Erythroblast (primary cell): Measurements from ENCODE around the gene C3.
"Not testable (repeated sequence)": the region's sequence is repeated elsewhere in the genome, so short reads cannot be mapped to it uniquely, and the experiment has no call there.

ENCODE experiments used
- DNase-seq, 2 experiments: peaks; one replicate each; lab custom pipeline; 2025; lab: John Stamatoyannopoulos, UW
- GATA1 ChIP-seq: IDR thresholded peaks from 2 replicates; pipeline ENCODE4 v1.6.1; 2011; ENCODE audit warnings: low read depth, mild to moderate bottlenecking, control low read depth, low read length, moderate library complexity
- POLR2A ChIP-seq: IDR thresholded peaks from 2 replicates; pipeline ENCODE4 v1.6.1; 2011; ENCODE audit warnings: mild to moderate bottlenecking, low read length

The C3 gene

GRCh38 chr19:6720369-6721137 lies at the start of gene C3:
Gene C3, minus strand, starts transcription at chr19:6720650. Its CDS starts 61 bp downstream, at chr19:6720589.
- TF ChIP-seq POLR2A (no peak), GATA1 (no peak)
- no peak for DNase-seq

DNA sequence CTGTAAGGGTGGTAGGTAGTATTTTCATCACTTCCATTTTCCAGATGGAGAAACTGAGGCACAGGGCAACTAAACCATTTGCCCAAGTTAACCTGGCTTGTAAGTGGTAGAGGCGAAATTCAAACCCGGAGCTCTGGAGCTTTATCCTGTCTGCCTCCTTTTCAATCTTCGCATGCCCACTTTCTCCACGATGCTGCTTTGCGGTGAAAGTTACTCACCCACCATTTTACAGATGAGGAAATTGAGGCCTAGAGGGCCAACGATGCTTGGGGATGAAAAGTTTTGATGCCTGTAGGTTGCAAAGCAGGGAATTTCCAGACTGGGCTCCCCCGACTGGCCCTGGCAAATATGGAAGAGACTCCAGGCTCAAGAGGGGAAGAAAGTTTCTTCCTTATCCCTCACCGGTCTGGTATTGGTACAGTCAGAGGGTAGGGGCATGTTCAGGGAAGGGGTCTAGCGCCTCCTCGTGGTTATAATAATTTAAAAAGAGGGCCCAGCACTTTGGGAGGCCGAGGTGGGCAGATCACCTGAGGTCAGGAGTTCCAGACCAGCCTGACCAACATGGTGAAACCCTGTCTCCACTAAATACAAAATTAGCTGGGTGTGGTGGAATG lies 48.7 kb upstream of the C3 start:
- TF ChIP-seq POLR2A (no peak), GATA1 (no peak)
- peak; percentile 40 to 62 for DNase-seq

DNA sequence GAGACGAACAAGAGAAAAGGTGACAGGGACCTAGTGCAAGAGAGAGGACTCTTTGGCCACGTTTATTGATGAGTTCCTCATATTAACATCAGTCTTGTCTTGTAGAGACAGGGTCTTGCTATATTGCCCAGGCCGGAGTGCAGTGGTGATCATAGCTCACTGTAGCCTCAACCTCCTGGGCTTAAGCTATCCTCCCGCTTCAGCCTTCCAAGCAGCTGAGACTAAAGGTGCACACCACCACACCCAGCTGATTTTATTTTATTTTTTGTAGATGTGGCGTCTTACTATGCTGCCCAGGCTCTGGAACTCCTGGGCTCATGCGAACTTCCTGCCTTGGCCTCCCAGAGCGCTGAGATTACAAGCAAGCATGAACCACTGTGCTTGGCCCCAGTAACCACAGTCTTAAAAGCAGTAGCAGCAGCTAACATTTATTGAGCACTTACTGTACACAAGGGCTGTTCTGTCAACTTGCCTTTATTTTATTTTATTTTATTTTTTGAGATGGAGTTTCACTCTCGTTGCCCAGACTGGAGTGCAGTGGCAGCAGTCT lies 47.9 kb upstream of the C3 start:
- no peak for DNase-seq
- TF ChIP-seq GATA1 = no peak

DNA sequence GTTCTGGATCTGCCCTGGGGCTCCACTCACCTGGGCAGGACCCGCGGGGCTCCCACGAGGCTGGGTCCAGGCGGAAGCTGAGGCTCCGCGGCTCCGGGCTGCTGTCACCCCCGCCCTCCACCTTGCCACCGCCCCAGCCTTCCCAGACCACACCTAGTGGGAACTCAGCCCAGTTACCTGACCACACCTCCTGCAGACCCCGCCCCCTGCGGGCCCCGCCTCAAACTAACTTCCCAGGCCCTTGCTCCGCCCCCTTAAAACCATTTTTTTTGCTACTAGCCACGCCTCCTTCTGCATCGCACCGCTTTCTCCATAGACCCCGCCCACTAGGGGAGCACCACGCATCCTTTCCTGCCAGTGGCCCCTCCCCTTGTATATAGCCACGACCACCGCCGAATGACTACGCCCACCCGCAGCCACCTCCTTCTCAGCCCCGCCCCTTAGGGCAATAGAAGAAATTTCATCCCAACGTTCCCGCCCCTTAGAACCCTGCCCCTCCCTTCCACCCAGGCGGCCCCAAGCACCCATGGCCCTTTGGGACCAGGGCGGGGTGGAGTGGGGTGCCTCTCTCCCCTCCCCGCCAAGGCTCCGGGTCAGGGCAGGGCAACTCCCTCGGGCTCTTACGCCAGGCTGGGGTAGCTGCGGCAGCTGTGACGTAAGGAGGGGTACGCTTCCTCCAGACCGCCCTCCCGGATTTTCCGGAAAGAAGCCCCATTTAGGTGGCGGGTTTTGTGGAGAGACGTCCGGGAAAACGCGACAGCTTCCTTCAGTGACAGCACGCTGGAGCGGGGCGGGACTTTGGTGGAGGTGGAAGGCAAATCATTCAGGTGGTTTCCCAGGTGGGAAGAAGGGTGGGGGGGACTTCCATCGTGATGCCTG lies 47.1 kb upstream of the C3 start, which contains the start of gene SH2D3A:
TSS of gene SH2D3A (minus strand) at position 79 of the 879 bp plus-strand sequence. CDS start 3,687 bp downstream, outside the sequence.
- peak; percentile 80 to 88 for DNase-seq
- TF ChIP-seq GATA1 (no peak), POLR2A (no peak)

- no peak for DNase-seq
- TF ChIP-seq GATA1 (no peak), POLR2A (no peak)
Measured at GRCh38 chr19:6767081-6767356, 46.6 kb upstream of the C3 start.

GRCh38 chr19:6766357-6767080 lies 46.1 kb upstream of the C3 start:
- TF ChIP-seq GATA1 (no peak), POLR2A (no peak)
- DNase-seq = no peak

GRCh38 chr19:6765738-6766356 lies 45.4 kb upstream of the C3 start:
- DNase-seq = no peak
- TF ChIP-seq POLR2A (no peak), GATA1 (no peak)

- DNase-seq = not testable (repeated sequence)
Measured at GRCh38 chr19:6762253-6762797, 41.9 kb upstream of the C3 start.

GRCh38 chr19:6761053-6761676 lies 40.7 kb upstream of the C3 start:
- TF ChIP-seq GATA1 (no peak), POLR2A (no peak)
- no peak for DNase-seq

DNA sequence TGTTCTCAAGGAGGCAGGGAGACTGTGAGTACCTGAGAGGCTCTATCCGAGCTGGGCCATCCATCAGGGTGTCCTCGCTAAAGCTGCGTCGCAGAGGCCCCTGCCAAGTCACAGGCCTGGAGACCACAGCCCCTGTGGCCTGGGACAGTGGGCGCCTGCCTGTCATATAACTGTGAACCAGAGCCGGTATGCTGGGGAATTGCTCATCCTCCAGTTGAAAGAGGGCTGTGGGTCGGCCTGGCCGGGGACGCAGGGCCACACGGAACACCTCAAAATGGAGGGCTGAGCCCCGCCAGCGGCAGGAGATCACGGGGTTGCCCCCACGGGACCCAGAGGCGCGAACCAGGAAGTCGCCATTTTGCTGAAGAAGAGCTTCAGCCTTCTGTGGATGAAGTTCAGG lies 40.2 kb upstream of the C3 start:
- no peak for TF ChIP-seq GATA1
- no peak for TF ChIP-seq POLR2A
- no peak for DNase-seq

GRCh38 chr19:6754653-6755463 lies 34.4 kb upstream of the C3 start:
- no peak for TF ChIP-seq GATA1
- TF ChIP-seq POLR2A = no peak
- DNase-seq = no peak
